Measurements from ENCODE around the gene ZBTB48.
"Not testable (repeated sequence)": the region's sequence is repeated elsewhere in the genome, so short reads cannot be mapped to it uniquely, and the experiment has no call there.

ZBTB48 gene

GRCh38 chr1:6547301-6547700 is 32.5 kb upstream of the ZBTB48 start:
- Histone ChIP-seq H3K9ac (ENCODE audit: low read length in 2 of 2) (no peak overlapping the region), H3K36me3 (ENCODE audit: control insufficient read depth in 2 of 2, insufficient read depth in 2 of 2, low read length in 2 of 2) (peaks cover 33 to 43% of the 10 kb centered on the region in 2 donors), H3K27ac (ENCODE audit: low read length) (no peak overlapping the region), H3K4me1 (ENCODE audit: control insufficient read depth, insufficient read depth, low read length) (no peaks in the 10 kb centered on the region), H3K27me3 (ENCODE audit: control insufficient read depth in 1 of 2, insufficient read depth in 2 of 2, low read length in 2 of 2) (no peaks in the 10 kb centered on the region), H3K9me3 (ENCODE audit: control insufficient read depth in 2 of 2, low read length in 2 of 2) (no peaks in the 10 kb centered on the region), H3K4me3 (ENCODE audit: low read length in 2 of 2) (no peak overlapping the region)

GRCh38 chr1:6554031-6554906 is 25.5 kb upstream of the ZBTB48 start, which contains the start of gene NOL9:
NOL9 (minus strand) TSS chr1:6554513; CDS start chr1:6554502, 11 bp downstream.
- H3K9me3 ChIP-seq (ENCODE audit: control insufficient read depth in 2 of 2, low read length in 2 of 2): no peaks in the 10 kb centered on the region
- H3K9ac ChIP-seq (ENCODE audit: low read length in 2 of 2): peak within 1 kb of the TSS; percentile 94 to 97
- no peaks in the 10 kb centered on the region for H3K27me3 ChIP-seq (ENCODE audit: control insufficient read depth in 1 of 2, insufficient read depth in 2 of 2, low read length in 2 of 2)
- peaks cover 4 to 5% of the 10 kb centered on the region in 2 donors for H3K36me3 ChIP-seq (ENCODE audit: control insufficient read depth in 2 of 2, insufficient read depth in 2 of 2, low read length in 2 of 2)
- H3K27ac ChIP-seq (ENCODE audit: low read length): peak within 1 kb of the TSS; percentile 73
- H3K4me1 ChIP-seq (ENCODE audit: control insufficient read depth, insufficient read depth, low read length): peaks cover 19% of the 10 kb centered on the region
- H3K4me3 ChIP-seq (ENCODE audit: low read length in 2 of 2): peak within 1 kb of the TSS; percentile 84 to 91

- no peaks in the 10 kb centered on the region for H3K27me3 ChIP-seq (ENCODE audit: control insufficient read depth in 1 of 2, insufficient read depth in 2 of 2, low read length in 2 of 2)
- H3K36me3 ChIP-seq (ENCODE audit: control insufficient read depth in 2 of 2, insufficient read depth in 2 of 2, low read length in 2 of 2): no peaks in the 10 kb centered on the region
- H3K4me3 ChIP-seq (ENCODE audit: low read length in 2 of 2): peak within 1 kb of the TSS; percentile 84 to 91
- peaks cover 19% of the 10 kb centered on the region for H3K4me1 ChIP-seq (ENCODE audit: control insufficient read depth, insufficient read depth, low read length)
- no peaks in the 10 kb centered on the region for H3K9me3 ChIP-seq (ENCODE audit: control insufficient read depth in 2 of 2, low read length in 2 of 2)
- H3K9ac ChIP-seq (ENCODE audit: low read length in 2 of 2): peak within 1 kb of the TSS; percentile 94 to 97
- peak within 1 kb of the TSS; percentile 73 for H3K27ac ChIP-seq (ENCODE audit: low read length)
Observed at GRCh38 chr1:6554907-6555778, 24.7 kb upstream of the ZBTB48 start, which contains the start of gene TAS1R1. TAS1R1 (plus strand) TSS chr1:6555307; CDS start chr1:6555374, 67 bp downstream.

GRCh38 chr1:6557597-6557996 is 22.2 kb upstream of the ZBTB48 start:
- Histone ChIP-seq H3K4me1 (ENCODE audit: control insufficient read depth, insufficient read depth, low read length) (peaks cover 19% of the 10 kb centered on the region), H3K36me3 (ENCODE audit: control insufficient read depth in 2 of 2, insufficient read depth in 2 of 2, low read length in 2 of 2) (no peaks in the 10 kb centered on the region), H3K4me3 (ENCODE audit: low read length in 2 of 2) (no peak overlapping the region), H3K9ac (ENCODE audit: low read length in 2 of 2) (no peak overlapping the region), H3K27me3 (ENCODE audit: control insufficient read depth in 1 of 2, insufficient read depth in 2 of 2, low read length in 2 of 2) (no peaks in the 10 kb centered on the region), H3K27ac (ENCODE audit: low read length) (no peak overlapping the region), H3K9me3 (ENCODE audit: control insufficient read depth in 2 of 2, low read length in 2 of 2) (no peaks in the 10 kb centered on the region)

GRCh38 chr1:6559161-6559560 is 20.6 kb upstream of the ZBTB48 start:
- H3K4me1 ChIP-seq (ENCODE audit: control insufficient read depth, insufficient read depth, low read length); H3K27ac ChIP-seq (ENCODE audit: low read length); H3K9me3 ChIP-seq (ENCODE audit: control insufficient read depth in 2 of 2, low read length in 2 of 2); H3K36me3 ChIP-seq (ENCODE audit: control insufficient read depth in 2 of 2, insufficient read depth in 2 of 2, low read length in 2 of 2); H3K27me3 ChIP-seq (ENCODE audit: control insufficient read depth in 1 of 2, insufficient read depth in 2 of 2, low read length in 2 of 2); H3K9ac ChIP-seq (ENCODE audit: low read length in 2 of 2); H3K4me3 ChIP-seq (ENCODE audit: low read length in 2 of 2): not testable (repeated sequence)

GRCh38 chr1:6560267-6560666 is 19.5 kb upstream of the ZBTB48 start:
- Histone ChIP-seq H3K36me3 (ENCODE audit: control insufficient read depth in 2 of 2, insufficient read depth in 2 of 2, low read length in 2 of 2) (no peaks in the 10 kb centered on the region), H3K9ac (ENCODE audit: low read length in 2 of 2) (no peak overlapping the region), H3K4me3 (ENCODE audit: low read length in 2 of 2) (no peak overlapping the region), H3K27me3 (ENCODE audit: control insufficient read depth in 1 of 2, insufficient read depth in 2 of 2, low read length in 2 of 2) (no peaks in the 10 kb centered on the region), H3K4me1 (ENCODE audit: control insufficient read depth, insufficient read depth, low read length) (peaks cover 2% of the 10 kb centered on the region), H3K9me3 (ENCODE audit: control insufficient read depth in 2 of 2, low read length in 2 of 2) (no peaks in the 10 kb centered on the region), H3K27ac (ENCODE audit: low read length) (no peak overlapping the region)

- H3K9me3 ChIP-seq (ENCODE audit: control insufficient read depth in 2 of 2, low read length in 2 of 2): no peaks in the 10 kb centered on the region
- no peaks in the 10 kb centered on the region for H3K36me3 ChIP-seq (ENCODE audit: control insufficient read depth in 2 of 2, insufficient read depth in 2 of 2, low read length in 2 of 2)
- no peaks in the 10 kb centered on the region for H3K27me3 ChIP-seq (ENCODE audit: control insufficient read depth in 1 of 2, insufficient read depth in 2 of 2, low read length in 2 of 2)
- no peak overlapping the region for H3K4me3 ChIP-seq (ENCODE audit: low read length in 2 of 2)
- no peaks in the 10 kb centered on the region for H3K4me1 ChIP-seq (ENCODE audit: control insufficient read depth, insufficient read depth, low read length)
- H3K27ac ChIP-seq (ENCODE audit: low read length): no peak overlapping the region
- no peak overlapping the region for H3K9ac ChIP-seq (ENCODE audit: low read length in 2 of 2)
Observed at GRCh38 chr1:6569033-6569432, 10.8 kb upstream of the ZBTB48 start.

- Histone ChIP-seq H3K4me3 (ENCODE audit: low read length in 2 of 2) (no peak overlapping the region), H3K27me3 (ENCODE audit: control insufficient read depth in 1 of 2, insufficient read depth in 2 of 2, low read length in 2 of 2) (no peaks in the 10 kb centered on the region), H3K27ac (ENCODE audit: low read length) (no peak overlapping the region), H3K9me3 (ENCODE audit: control insufficient read depth in 2 of 2, low read length in 2 of 2) (no peaks in the 10 kb centered on the region), H3K4me1 (ENCODE audit: control insufficient read depth, insufficient read depth, low read length) (no peaks in the 10 kb centered on the region), H3K9ac (ENCODE audit: low read length in 2 of 2) (no peak overlapping the region), H3K36me3 (ENCODE audit: control insufficient read depth in 2 of 2, insufficient read depth in 2 of 2, low read length in 2 of 2) (no peaks in the 10 kb centered on the region)
Observed at GRCh38 chr1:6570100-6570499, 9.7 kb upstream of the ZBTB48 start.

GRCh38 chr1:6570987-6571386 is 8.8 kb upstream of the ZBTB48 start:
- Histone ChIP-seq H3K4me1 (ENCODE audit: control insufficient read depth, insufficient read depth, low read length) (no peaks in the 10 kb centered on the region), H3K36me3 (ENCODE audit: control insufficient read depth in 2 of 2, insufficient read depth in 2 of 2, low read length in 2 of 2) (no peaks in the 10 kb centered on the region), H3K27ac (ENCODE audit: low read length) (no peak overlapping the region), H3K4me3 (ENCODE audit: low read length in 2 of 2) (no peak overlapping the region), H3K27me3 (ENCODE audit: control insufficient read depth in 1 of 2, insufficient read depth in 2 of 2, low read length in 2 of 2) (no peaks in the 10 kb centered on the region), H3K9me3 (ENCODE audit: control insufficient read depth in 2 of 2, low read length in 2 of 2) (no peaks in the 10 kb centered on the region), H3K9ac (ENCODE audit: low read length in 2 of 2) (no peak overlapping the region)

- H3K27me3 ChIP-seq (ENCODE audit: control insufficient read depth in 1 of 2, insufficient read depth in 2 of 2, low read length in 2 of 2): no peaks in the 10 kb centered on the region
- H3K4me3 ChIP-seq (ENCODE audit: low read length in 2 of 2): no peak overlapping the region
- H3K9me3 ChIP-seq (ENCODE audit: control insufficient read depth in 2 of 2, low read length in 2 of 2): no peaks in the 10 kb centered on the region
- H3K9ac ChIP-seq (ENCODE audit: low read length in 2 of 2): no peak overlapping the region
- H3K36me3 ChIP-seq (ENCODE audit: control insufficient read depth in 2 of 2, insufficient read depth in 2 of 2, low read length in 2 of 2): no peaks in the 10 kb centered on the region
- H3K4me1 ChIP-seq (ENCODE audit: control insufficient read depth, insufficient read depth, low read length): no peaks in the 10 kb centered on the region
- no peak overlapping the region for H3K27ac ChIP-seq (ENCODE audit: low read length)
Observed at GRCh38 chr1:6572653-6573383, 7.0 kb upstream of the ZBTB48 start.
